Uterus (tissue), 4 donors: ENCODE results near the gene CD33. TPM values are rescaled to one million over a fixed set of nuclear protein-coding genes. Genes with fewer than 3 reads are reported as not detected.

Experiments
- DNase-seq, 2 donors: peaks; one replicate each; pipeline ENCODE4 v3.0.0-alpha.2; 2019 to 2020
- H3K27ac ChIP-seq, 2 donors: fragments of 200-600 bp; sonication (generic); 1 replicate in 1 of 2; 2 replicates in 1 of 2; pipeline ENCODE4 v1.5.1; 2016 to 2018
- H3K27me3 ChIP-seq, 2 donors: fragments of 200-600 bp; sonication (generic); one replicate each; pipeline ENCODE4 v1.5.1; 2018 to 2019; ENCODE audit warnings: control low read depth in 1 of 2
- H3K36me3 ChIP-seq, 2 donors: fragments of 200-600 bp; sonication (generic); one replicate each; pipeline ENCODE4 v1.5.1; 2019; ENCODE audit warnings: control low read depth in 1 of 2
- H3K4me1 ChIP-seq, 2 donors: fragments of 200-600 bp; sonication (generic); one replicate each; pipeline ENCODE4 v1.5.1; 2018 to 2019; ENCODE audit warnings: control low read depth in 1 of 2
- H3K4me3 ChIP-seq, 2 donors: fragments of 200-600 bp; sonication (generic); 1 replicate in 1 of 2; 2 replicates in 1 of 2; pipeline ENCODE4 v1.5.1; 2018 to 2019; ENCODE audit warnings: mild to moderate bottlenecking in 1 of 2
- H3K9me3 ChIP-seq, 2 donors: fragments of 200-600 bp; sonication (generic); one replicate each; pipeline ENCODE4 v1.5.1; 2019; ENCODE audit warnings: control low read depth in 1 of 2
- CTCF ChIP-seq, 4 experiments: fragments of 200-600 bp in 2 of 4; fragments of 450-650 bp in 2 of 4; sonication (generic) in 2 of 4; IDR thresholded peaks; one replicate each; pipeline ENCODE4 v1.5.1; 2016 to 2019; ENCODE audit warnings: antibody characterized with exemption in 4 of 4, mild to moderate bottlenecking in 2 of 4, moderate library complexity in 1 of 4
- POLR2A ChIP-seq, 2 donors: fragments of 450-650 bp; IDR thresholded peaks; one replicate each; pipeline ENCODE4 v1.6.1; 2016; ENCODE audit warnings: antibody characterized with exemption in 2 of 2, mild to moderate bottlenecking in 1 of 2, moderate library complexity in 1 of 2
- intact Hi-C: fragments of 100-400 bp; cut with DNase I; formaldehyde crosslinking; loops from one replicate; pipeline ENCODE4 v1.15.1; 2023; ENCODE audit warnings: low total_unique reads
- total RNA-seq, 4 donors: library from RNA; depleted of rRNA in 3 of 4; stranded (reverse); fragments of >200 nt in 3 of 4; gene quantifications; one replicate each; pipeline versions ENCODE4 v1.1.0 to v1.2.4, GENCODE V29; 2014 to 2023
- donor health status: DM: yes; HTN: yes; CAD: no.

CD33 gene
- total RNA-seq, 4 donors from 2014 or later: 0.26 to 3.3 (median 3.0) TPM; not detected in 1

GRCh38 chr19:51185069-51185867, 39.6 kb upstream of the CD33 start:
- Histone ChIP-seq H3K27ac (no peak overlapping the region), H3K4me3 (no peak overlapping the region), H3K27me3 (peaks cover 0 to 4% of the 10 kb centered on the region in 2 donors)

GRCh38 chr19:51185868-51186215, 39.0 kb upstream of the CD33 start:
- H3K4me3 ChIP-seq: no peak overlapping the region
- H3K4me1 ChIP-seq: no peaks in the 10 kb centered on the region
- TF ChIP-seq CTCF (IDR thresholded peaks at IDR 0.05): no peak
- TF ChIP-seq POLR2A (IDR thresholded peaks at IDR 0.05): no peak
- peaks cover 0 to 4% of the 10 kb centered on the region in 2 donors for H3K27me3 ChIP-seq
- DNase-seq: no peak
- no peaks in the 10 kb centered on the region for H3K36me3 ChIP-seq
- intact Hi-C loops: no loop called here
- H3K27ac ChIP-seq: no peak overlapping the region
- H3K9me3 ChIP-seq: no peaks in the 10 kb centered on the region

More at GRCh38 chr19:51185069-51185867, 39.6 kb upstream of the CD33 start:
- TF ChIP-seq CTCF (IDR thresholded peaks at IDR 0.05) (no peak), POLR2A (IDR thresholded peaks at IDR 0.05) (no peak)
- Histone ChIP-seq H3K4me1 (no peaks in the 10 kb centered on the region), H3K36me3 (no peaks in the 10 kb centered on the region), H3K9me3 (no peaks in the 10 kb centered on the region)
- no peak for DNase-seq
- intact Hi-C loops: no loop called here

- Histone ChIP-seq H3K36me3 (no peaks in the 10 kb centered on the region), H3K27ac (no peak overlapping the region), H3K27me3 (peaks cover 0 to 4% of the 10 kb centered on the region in 2 donors), H3K9me3 (no peaks in the 10 kb centered on the region), H3K4me3 (no peak overlapping the region), H3K4me1 (no peaks in the 10 kb centered on the region)
- intact Hi-C loops: no loop called here
- no peak for DNase-seq
- no peak for TF ChIP-seq POLR2A (IDR thresholded peaks at IDR 0.05)
- no peak for TF ChIP-seq CTCF (IDR thresholded peaks at IDR 0.05)
Observed at GRCh38 chr19:51186323-51186722, 38.6 kb upstream of the CD33 start.

GRCh38 chr19:51187395-51188226, 37.3 kb upstream of the CD33 start:
- Histone ChIP-seq H3K27me3 (peaks cover 0 to 4% of the 10 kb centered on the region in 2 donors), H3K4me1 (no peaks in the 10 kb centered on the region), H3K27ac (no peak overlapping the region), H3K36me3 (no peaks in the 10 kb centered on the region), H3K9me3 (no peaks in the 10 kb centered on the region), H3K4me3 (no peak overlapping the region)
- intact Hi-C loops: no loop called here
- TF ChIP-seq POLR2A (IDR thresholded peaks at IDR 0.05) (no peak), CTCF (IDR thresholded peaks at IDR 0.05) (no peak)
- no peak for DNase-seq

- intact Hi-C loops: no loop called here
- Histone ChIP-seq H3K4me1 (no peaks in the 10 kb centered on the region), H3K27me3 (peaks cover 0 to 4% of the 10 kb centered on the region in 2 donors)
Observed at GRCh38 chr19:51188227-51188559, 36.7 kb upstream of the CD33 start.

More at GRCh38 chr19:51188227-51188559, 36.7 kb upstream of the CD33 start:
- Histone ChIP-seq H3K27ac (no peak overlapping the region), H3K4me3 (no peak overlapping the region), H3K36me3 (no peaks in the 10 kb centered on the region), H3K9me3 (no peaks in the 10 kb centered on the region)
- TF ChIP-seq CTCF (IDR thresholded peaks at IDR 0.05) (no peak), POLR2A (IDR thresholded peaks at IDR 0.05) (no peak)
- DNase-seq: no peak
